DMS153 (cell line): ENCODE data around the gene TMEM121.
"Not testable (repeated sequence)": the region's sequence is repeated elsewhere in the genome, so short reads cannot be mapped to it uniquely, and the experiment has no call there.

ENCODE experiments used
- DNase-seq: peaks from one replicate; lab custom pipeline; 2025; lab: John Stamatoyannopoulos, UW

TMEM121 gene

GRCh38 chr14:105570482-105570881, 44.1 kb downstream of the TMEM121 start:
- no peak for DNase-seq

GRCh38 chr14:105571181-105571951, 45.0 kb downstream of the TMEM121 start:
- not testable (repeated sequence) for DNase-seq

DNA sequence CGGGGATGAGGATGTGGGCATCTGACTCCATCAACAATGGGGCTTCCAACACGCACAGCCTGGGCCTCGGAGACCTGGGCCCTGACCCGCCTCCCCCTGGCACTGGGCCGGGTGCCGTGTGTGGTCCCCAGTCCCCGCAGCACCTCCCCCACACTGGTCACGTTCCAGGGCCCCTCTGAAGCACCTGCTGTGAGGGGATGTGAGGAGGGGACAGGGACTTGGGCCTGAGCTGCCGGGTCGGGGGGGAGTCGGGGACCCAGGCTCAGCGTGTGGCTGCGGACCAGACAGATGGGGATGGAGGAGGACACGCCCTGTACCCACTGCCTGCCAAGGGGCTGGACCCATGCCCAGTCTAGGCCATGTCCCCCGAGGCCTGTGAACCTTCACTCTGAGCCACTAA, 45.7 kb downstream of the TMEM121 start:
- not testable (repeated sequence) for DNase-seq

DNA sequence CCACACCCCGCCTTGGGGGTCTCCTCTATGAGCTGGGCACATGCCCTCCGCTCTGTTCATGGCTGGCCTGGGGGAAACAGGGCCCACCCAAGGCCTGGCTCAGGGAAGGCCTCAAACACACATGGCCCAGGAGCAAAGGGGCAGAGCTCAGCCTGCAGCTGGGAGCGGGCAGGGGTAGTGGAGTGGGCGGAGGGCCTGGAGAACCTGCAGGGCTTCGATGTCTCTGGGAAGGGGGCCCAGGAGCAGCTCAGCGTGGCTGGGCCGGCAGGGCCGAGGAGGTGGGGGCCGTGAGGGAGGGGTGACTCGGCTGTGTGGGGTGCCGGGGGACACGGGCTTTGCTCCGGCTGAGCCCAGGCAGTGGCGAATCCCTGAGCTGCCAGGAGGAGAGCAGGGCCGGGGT, 47.5 kb downstream of the TMEM121 start:
- DNase-seq: not testable (repeated sequence)

DNA sequence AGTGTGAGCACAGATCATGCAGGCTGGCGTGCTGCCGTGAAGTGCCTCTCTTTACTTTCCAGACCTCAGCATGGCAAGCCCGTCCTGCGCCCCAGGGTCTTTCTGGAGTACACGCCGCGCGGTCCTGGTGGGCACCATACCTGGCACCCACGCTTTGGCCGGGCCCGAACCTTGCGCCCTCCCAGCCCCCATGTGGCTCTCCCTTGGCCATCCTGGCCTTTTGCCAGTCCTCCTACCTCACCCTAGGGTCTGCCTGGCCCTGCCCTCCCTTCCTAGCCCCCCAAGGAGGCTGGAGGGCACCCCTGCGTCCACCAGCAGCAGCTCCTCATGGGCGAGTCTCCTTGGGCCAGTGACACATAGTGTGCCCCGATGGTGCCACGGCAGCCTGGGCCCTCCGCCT, 48.0 kb downstream of the TMEM121 start:
- DNase-seq: not testable (repeated sequence)

GRCh38 chr14:105575016-105575700, 48.8 kb downstream of the TMEM121 start:
- not testable (repeated sequence) for DNase-seq

GRCh38 chr14:105576525-105577088, 50.2 kb downstream of the TMEM121 start:
- DNase-seq: no peak

DNA sequence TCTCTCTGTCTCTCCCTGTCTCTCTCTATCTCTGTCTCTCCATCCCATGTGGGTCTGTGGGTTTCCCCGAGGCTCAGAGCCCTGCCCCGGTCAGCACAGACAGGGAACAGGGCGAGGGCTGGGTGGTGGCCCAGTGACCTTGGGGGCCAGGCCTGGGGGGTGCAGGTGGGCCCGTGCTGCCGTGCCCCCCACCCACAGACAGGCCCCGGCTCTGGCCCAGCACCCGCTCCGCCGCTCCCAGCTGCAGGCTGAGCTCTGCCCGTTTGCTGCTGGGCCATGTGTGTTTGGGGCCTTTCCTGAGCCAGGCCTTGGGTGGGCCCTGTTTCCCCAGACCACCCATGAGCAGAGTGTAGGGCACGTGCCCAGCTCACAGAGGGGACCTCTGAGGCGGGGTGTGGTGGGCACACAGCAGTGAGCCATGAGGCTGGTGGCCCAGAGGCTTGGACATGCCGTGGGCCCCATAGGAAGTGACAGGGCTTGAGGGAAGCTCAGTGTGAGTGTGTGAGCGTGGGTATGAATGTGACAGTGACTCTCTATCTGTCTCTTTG, 51.0 kb downstream of the TMEM121 start:
- no peak for DNase-seq

GRCh38 chr14:105578070-105578469, 51.7 kb downstream of the TMEM121 start:
- DNase-seq: no peak

DNA sequence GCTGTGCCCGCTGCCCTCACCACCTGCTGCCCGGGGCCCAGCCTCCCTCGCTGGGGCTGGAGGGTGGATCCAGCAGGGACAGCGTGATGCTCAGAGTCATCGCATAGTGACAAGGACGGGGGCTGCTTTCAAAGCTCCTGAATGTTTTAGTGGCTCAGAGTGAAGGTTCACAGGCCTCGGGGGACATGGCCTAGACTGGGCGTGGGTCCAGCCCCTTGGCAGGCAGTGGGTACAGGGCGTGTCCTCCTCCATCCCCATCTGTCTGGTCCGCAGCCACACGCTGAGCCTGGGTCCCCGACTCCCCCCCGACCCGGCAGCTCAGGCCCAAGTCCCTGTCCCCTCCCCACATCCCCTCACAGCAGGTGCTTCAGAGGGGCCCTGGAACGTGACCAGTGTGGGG, 52.8 kb downstream of the TMEM121 start:
- not testable (repeated sequence) for DNase-seq
